IPS DF 4.7 (cell line): Measurements from ENCODE around the gene RALGPS1.

ENCODE experiments used
- DNase-seq: peaks from one replicate; pipeline ENCODE4 v3.0.0-alpha.2; 2013; ENCODE audit warnings: low spot score; ENCODE audit errors: extremely low read depth

Gene RALGPS1

DNA sequence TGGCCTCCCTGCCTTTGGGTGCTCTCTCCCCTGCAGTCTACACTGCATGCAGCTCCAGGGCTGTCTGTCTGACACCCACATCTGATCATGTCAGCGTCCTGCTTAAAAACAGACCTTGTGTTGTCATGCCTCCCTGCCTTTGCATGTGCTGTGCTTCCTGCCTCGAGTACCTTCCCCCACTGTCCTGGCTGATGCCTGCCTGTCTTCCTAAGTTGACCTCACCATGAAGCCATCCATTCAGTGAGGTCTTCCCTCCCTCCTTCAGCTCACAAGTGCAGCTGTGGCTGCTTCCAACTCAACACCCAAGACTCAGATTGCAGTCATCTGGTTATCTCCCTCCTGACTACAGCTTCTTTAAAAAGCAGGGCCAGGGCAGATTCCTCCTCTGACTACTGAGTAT lies 202.4 kb downstream of the RALGPS1 start:
- no peak for DNase-seq

DNA sequence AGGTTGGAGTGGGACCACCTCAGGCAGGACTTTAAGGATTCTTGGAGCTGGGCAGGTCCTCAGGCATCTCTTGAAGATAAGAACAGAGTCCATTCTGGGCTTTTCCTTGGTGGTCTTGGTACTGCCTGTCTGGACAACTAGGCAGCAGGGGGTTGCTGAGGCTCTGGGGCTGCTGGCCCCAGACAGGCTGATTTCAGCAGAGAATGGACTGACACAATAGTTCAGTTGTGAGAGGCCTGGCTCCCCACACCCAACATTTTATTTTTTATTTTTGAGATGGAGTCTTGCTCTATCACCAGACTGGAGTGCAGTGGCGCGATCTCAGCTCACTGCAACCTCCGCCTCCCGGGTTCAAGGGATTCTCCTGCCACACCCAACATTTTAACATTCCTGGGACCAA lies 203.2 kb downstream of the RALGPS1 start:
- no peak for DNase-seq

DNA sequence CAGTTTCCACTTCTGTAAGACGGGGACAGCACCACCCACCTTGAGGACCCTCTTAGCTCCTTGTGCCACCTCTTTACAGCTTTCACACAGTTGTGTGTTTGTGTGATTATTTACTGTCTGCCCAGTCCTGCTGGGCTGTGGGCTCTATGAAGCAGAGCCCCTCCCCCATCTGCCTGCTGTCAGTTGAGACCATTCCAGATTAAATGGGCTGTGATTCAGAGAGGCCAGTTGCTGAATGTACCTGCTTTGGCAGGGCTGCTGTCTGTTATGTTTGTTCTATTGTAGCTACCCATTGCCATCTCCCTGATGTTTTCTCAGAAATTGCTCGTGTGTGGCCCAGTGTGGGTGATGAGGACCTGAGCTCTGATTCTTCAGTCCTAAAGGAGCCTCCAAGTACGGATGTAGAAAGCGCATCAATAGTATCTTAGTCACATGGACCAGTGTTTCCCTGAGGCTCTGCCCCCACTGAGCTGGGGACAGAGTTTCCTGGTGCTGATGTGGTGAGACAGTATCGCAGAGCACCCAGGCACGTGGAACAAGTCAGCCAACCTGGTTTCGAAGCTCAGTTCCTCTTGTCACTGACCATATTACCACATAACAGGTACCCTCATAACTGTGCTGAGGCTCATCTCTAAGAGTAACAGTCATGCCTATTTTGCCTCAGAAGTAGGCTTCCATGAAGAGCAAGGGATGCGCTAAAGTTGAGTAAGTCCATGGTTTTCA lies 204.2 kb downstream of the RALGPS1 start:
- no peak for DNase-seq

DNA sequence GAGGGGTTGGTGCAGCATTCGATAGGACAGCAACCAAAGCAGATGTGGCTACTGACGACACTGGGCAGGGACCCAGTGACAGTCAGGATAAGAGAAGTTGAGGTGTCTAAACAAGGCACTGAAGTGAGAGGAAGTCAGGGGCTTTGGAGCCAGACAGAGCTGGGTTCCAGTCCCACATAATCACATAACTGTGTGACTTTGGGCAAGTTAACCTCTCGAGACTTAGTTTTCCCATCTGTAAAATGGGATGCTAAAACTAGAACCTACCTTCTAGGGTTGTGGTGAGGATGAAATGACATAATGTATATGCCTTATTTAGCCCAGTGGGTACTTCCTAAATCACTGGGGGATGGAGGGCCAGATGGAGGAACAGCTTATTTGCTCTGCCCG lies 204.7 kb downstream of the RALGPS1 start:
- DNase-seq: no peak

DNA sequence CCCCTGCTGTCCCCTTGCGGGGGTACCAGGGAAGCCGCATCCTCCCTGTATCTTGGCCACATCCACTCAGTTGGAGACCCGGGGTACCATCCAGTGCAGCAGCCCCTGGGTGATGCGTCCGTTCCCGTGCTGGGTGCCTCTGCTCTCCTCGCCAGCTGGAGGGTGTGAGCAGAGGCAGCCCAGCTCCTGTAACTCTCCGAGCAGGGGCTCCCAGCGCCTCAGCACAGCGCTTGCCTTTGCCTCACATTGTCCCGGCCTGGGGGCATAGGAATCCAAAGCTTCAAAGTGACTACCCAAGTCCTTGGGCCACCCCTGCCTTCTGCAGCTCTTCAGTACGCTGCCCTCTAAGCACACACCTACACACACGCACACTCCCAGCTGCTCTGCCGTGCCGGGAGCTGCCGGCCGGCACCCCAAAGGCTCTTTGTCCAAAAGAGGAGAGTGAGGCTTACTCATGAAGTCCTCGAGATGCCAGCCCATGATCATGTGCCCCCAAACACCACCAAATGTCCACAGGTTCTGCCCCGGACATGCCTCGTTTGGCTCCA lies 207.1 kb downstream of the RALGPS1 start:
- DNase-seq: no peak

DNA sequence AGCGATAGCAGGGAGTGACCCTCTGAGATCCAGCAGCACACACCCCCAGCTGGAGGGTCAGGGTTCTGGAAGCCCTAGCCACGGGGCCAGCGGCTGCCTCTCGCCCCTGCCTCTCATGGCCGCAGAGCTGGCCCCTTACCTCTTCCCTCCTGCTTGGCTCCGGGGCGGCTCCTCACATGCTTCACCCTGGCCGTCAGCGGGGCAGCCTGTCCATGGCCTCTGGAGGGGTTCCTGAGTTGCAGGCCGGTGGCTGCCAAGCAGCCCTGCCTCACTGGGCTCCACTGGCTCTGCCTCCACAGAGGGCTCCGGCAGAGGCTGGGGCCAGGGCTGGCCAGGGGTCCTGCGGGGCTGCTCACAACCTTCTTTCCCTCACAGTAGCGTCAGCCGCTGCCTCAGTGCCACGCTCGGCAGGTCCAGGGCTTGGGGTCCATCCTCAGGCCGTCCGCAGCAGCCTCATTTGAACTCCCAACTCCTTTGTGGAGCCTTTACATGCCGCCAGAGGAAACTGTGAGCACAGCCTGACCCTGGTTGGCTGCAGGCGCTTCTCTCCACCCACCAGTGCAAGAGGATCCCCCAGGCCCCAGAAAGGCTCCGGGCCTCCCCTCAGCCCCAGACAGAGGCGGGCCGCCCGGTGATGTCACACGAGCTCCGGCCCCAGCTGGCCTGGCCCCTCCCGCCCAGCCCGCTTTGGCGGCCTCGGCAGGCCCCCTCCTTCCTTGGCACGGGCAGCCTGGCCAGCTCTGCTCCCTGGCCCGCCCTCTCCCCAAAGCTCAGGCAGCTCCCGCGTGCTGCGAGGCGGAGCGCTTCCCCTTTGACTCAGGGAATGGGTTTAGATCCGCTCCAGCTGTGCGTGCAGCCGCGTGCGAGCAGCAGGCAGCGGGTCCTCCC lies 207.8 kb downstream of the RALGPS1 start, which contains the start of gene ANGPTL2:
Gene ANGPTL2, minus strand, starts transcription at position 460 of the 888 bp plus-strand sequence. CDS start 13,904 bp downstream, outside the sequence.
- peak; percentile 60 for DNase-seq

DNA sequence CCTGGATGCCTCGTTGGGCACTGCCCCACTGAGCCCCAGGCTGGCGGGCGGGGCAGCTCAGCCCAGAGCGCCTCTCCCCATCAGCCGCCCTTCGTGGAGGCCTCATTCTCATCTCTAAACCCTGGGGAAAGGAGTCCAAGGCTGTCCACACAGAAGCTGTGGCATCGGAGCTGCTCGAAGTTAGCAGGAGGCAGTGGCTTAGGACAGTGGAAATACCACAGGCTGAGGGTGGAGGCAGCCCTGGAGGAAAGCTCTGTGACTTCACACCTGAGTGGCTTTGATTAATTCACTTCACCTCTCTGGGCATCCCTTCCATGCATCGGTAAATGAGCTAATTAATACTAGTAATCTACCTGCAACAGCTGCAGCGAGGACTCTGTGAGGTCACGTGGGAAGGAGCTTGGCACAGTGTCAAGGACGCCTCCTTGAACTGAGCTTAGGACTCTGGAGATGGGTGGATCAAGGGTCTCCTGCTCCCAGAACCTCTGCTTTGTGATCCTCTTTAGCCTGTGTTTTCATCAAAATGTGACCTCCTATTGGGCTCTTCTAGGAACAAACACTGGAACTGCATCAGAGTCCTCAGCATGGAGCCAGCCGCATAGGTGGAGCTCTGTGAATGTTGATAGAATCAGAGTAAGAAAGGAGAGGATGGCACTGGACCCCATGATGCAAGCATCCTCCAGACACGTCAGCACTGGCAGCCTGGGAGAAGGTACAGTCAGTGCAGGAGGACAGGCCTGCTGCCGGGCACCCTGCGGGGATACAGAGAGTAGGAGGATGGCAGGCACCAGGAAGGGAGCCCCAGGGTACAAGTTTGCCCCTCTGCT lies 208.7 kb downstream of the RALGPS1 start:
- DNase-seq: no peak

DNA sequence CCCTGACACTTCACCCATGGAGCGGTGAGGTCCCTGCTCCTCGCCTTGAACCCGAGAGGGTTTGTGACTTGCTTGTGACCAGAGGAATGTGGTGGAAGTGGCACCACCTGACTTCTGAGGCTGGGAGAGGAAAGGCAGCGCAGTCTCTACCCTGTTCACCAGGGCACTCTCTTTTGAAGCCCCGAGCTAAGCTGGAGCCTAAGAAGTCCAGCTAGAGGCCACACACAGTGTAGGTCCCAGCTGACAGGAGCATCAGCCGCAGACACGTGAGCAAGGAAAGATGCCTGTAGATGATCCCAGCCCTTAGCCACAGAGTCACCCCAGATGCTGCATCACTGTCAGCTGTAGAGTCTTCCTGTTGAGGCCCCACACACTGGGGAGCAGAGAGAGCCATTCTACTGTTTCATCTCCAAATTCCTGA lies 209.5 kb downstream of the RALGPS1 start:
- DNase-seq: no peak

DNA sequence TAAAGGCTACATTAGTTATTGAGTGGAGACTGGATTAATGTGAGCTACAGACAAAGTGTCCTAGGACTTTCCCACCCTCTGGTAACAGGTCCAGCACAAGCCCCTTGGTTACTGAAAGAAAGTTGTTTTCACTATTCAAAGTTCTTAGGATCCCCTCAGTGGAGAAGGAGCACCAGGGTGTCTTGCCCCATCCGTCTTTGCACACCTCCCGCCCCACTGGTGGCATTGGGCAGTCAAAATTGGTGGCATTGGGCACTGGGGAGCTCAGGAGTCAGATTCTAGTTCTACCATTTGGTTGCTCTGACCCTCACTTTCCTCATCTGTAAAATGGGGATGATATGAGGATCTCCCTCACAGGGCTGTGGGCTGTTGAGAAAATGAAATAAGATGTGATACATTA lies 210.2 kb downstream of the RALGPS1 start:
- DNase-seq: no peak

DNA sequence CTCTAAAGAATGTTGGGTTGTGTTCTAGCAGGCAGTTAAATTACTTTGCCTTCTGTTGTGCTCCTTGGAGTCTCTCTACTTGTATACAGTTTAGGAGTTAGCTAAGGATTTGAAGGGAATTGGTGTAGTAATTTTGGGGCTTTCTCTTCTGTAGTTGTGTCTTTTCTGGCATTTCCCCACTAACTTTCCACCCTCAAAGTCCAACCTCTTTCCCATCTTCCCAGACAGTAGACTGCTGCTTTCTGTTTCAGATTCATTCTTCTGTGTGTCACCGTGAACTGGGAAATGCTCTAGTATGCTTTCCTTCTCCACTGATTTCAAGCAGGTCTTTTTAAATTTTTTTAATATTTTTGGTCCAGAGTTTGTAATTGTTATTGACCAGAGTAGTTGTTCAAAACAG lies 212.4 kb downstream of the RALGPS1 start:
- DNase-seq: no peak

DNA sequence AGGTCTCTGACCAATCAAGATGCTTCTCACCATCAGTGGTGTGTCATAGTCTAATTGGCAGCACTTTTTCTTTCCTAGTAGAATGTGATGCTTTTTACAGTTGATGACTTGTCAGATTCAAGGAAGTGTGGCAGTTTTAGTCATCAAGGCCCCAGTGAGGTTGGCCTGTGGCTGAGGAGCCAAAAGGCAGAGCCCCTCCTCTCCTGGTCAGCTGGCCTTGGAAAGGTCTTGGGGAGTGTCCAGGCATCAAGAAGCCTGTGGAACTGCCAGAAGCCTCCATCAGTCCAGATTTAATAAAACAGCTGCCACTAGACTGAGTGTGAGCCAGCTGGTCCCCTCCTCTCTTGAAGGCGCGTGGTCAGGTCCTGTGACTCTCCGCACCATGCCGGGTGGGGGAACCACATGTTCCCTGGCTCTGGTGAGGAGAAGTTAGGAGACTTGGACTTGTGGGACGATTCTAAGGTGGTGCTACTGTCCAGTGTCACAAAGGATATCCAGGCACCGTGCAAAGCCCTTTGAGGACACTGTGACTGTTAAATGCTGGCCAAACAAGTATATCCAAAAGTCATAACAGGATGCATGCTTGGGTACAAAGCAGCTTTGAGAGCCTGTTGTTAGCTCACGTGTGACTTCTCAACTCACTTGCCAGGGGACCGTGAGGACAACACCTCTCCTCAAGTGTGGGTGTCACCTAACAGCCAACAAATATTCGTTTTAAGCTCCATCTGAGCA lies 213.9 kb downstream of the RALGPS1 start:
- DNase-seq: no peak

DNA sequence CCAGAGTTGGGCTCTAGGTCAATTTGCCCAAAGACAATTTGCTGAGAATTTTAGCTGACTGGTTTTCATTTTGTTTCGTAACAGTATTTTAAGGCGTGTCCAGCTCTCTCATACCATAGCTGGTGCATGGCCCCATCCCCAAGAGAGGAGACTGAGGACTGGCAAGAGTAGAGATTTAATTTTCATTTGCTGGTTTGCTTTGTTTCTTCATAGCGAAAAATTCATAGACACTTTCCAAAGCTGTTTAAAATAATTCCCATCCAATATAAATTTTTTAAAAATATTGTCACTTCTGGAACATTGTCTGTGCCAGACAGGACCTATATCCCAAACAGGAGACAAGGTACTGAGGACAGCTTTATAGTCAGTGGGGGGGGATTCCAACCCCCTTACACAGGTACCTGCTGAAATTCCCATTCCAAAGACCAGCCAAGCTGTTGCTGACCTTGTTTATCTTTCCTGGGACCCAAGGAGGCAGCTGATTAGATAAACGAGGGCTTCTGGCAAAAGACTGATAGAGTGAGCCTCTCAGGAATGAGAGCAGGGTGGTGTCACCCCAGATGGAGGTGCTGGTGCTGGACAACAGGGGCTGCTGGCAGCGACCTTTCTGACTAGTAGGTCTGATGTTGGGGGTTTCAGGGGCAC lies 214.6 kb downstream of the RALGPS1 start:
- no peak for DNase-seq

DNA sequence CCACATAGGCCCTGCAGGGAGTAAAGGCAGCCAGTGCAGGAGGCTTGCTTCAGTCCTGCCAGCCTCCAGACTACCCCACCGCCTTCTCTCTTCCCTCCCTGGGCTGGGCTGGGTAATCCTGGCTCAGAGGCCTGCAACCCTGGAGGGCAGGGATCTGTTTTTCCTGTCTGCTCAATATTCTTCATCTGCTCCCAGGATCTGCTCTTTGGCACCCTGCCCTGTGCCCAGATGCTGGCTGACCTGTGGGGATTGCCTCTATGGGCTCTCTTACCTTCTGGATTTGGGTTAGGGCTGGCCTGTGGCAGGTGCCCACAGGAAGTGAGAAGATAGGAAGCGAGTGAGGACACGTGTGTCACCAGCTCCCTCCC lies 215.1 kb downstream of the RALGPS1 start:
- DNase-seq: no peak

DNA sequence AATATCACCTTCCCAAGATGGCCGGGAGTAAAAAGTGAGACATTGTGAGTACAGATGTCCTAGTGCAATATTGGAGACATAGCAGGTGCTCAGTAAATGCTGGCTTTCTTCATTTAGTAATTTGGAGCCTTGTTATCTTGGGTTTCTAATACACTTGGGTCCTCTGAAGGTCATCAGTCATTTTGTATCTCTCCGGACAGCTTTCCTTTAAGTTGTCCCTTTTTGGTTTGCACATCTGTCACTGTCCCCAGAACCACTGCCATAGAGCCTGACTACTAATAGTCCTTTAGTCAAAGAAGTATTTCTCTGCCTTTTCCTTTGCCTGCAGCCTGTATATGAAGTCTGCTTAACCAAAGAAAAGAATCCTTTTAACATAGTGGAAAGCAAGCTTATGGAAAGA lies 215.7 kb downstream of the RALGPS1 start:
- DNase-seq: no peak

DNA sequence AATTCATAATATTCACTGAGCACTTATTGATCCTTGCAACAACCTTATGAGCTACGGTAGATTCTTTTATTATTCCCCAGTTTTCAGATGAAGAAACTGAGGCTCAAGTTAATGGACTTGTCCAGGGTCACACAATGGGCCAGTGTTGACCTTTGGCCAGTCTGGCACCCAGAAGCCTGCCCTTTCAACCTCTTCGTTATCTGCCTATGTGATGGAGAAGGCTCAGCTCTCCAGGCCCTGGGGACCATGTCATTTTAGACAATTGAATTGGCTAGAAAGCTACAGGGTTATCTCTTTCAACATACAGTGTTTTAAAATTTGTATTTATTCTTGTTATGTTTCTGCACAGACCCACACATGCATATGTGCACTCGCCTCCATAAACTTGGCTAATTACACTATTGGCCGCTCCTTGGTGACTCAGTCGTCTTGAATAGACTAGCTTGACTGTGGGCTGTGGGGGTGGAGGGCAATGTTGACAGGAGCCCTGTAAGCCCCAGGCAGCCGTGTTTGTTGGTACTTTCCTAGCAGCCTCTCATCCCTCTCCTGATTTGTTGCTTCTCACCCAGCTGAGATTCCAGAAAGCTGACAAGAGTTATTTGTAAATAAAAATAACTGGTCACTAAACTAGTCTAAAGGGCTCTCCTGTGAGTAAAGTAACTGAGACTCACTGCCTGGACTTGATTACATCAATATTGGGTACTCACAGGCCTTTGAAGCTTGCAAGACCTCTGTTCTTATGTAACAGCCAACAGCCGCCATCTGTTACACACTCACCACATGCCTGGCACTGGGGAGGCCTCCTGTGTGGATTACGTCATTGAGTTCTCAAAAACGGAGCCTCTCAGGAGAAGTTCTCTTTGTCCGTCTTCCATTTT lies 216.3 kb downstream of the RALGPS1 start:
- DNase-seq: no peak

DNA sequence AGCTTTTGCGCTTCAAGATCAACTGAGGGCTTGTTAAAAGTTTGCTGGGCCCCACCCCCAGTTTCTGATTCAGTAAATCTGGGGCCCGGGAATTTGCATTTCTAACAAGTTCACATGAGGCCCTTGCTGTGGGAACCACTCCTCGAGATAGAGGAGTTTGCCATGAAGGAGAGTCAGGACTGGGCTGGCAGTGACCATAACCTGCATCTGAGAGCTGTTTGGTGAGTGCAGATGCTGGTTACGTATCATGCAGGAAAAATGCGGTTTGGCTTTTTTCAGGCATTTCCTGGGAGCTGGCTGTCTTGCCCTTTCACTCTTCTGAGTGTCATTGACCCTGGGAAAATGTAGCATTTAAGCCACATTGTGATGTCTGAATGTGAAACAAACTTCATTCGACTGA lies 217.3 kb downstream of the RALGPS1 start:
- no peak for DNase-seq

DNA sequence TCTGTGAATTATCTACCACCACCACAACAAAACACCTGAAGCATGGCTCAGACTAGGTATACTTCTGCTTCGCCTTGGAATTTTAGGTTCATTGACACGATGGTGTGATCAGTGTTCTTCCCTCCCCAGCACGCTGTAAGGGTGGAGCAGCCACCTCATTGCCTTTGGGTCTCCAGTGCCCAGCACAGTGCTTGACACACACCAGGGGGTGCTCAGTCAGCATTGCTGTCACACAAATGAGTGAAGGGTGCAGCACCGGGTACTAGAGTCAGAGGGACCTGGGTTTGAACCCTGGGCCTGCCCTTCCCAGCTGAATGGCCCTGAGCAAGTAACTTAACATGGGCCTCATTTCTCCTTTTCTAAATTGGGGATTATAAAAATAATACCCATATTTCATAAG lies 217.8 kb downstream of the RALGPS1 start:
- DNase-seq: no peak

DNA sequence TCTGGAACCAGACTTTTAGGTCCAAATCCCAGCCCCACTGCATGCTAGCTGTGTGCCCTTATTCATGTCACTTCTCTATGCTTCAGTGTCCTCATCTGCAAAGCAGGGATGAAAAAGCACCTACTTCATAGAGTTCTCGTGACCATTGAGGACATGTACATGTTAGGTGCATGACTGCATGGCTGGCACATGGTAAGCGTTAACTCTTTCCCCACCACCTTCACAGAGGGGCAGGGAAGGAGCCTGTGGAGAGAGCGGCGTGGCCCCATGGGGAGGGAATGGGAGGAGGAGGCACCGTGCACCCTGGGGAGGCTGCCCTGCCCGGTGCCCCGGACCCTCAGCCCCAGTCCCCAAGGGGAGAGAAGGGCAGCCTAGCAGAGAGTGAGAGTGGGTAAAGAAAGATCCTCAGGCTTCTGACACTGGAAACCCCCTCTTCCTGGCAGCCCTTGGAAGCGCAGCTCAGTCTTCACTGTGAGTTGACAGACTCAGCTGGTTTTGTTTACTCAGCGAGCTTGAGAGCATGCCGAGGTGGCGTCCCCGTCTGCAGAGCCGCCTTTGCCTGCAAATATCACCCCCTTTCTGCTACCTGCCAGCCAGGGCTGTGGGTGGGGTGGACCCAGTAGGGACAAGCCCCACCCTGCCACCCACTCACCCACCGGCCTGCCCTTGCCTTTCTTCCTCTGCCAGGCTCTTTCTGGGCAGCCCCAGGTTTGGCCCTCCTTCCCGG lies 218.5 kb downstream of the RALGPS1 start:
- DNase-seq: no peak

DNA sequence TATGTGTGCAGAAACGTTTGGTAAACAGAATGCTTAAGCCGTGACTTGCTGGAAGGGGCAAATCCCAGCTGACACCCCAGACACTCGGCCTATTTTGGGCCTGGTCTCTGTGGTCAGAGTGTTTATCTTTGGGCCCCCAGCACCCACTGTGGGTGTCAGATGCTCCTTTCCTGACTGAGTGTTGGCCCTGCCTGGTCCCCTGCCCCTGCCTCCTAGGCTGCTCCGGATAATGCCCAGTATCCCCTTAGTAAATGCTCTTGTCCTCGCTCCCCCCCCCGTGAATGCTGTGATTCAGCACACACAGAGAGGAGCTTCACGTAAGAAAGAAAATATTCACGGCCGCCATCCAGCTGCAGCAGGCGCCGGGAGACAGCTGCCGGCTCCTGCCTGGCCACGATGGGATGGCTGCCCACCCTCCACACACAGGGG lies 219.2 kb downstream of the RALGPS1 start:
- DNase-seq: no peak
